Stimulated activated naive CD4-positive, alpha-beta T cell treated with Interleukin-2 at 50 U/mL for 16 hours (primary cell): ENCODE measurements around the gene IKBKG.
"Not testable (repeated sequence)": the region's sequence is repeated elsewhere in the genome, so short reads cannot be mapped to it uniquely, and the experiment has no call there.

Source experiments
- DNase-seq: peaks from one replicate; lab custom pipeline; 2025; lab: John Stamatoyannopoulos, UW

The IKBKG gene

DNA sequence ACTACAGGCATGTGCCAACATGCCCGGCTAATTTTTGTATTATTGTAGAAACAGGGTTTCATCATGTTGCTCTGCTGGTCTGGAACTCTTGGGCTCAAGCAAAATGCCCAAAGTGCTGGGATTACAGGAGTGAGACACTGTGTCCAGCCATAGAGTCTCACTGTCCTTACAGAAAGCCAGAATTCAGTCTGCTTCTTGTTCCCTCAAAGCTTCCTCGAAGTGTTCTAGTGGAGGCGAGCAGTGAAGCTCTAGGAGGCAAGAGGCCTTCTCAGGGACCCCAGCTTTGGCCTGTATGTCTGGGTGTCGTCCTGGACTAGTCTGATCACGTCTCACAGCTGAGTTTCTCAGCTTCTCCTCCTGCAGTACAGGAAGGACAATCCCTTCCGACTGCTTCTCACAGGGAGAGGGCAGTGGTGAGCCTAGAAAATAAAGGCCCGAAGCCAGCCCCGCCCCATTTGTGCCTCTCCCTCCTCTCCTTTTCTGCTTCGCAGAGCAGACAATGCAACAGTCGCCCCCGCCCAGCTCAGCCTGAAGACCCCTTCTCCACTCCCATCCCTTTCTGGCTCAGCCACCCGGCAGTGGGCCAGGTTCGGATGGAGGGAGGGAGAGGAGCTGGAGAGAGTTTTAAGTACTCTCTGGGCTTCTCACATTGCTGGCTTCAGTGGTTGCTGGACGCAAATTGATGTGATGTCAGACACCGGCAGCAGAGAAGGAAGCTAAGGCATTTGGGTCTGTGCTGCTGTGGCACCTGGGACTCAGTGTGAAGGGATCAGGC lies 20.3 kb upstream of the IKBKG start:
- DNase-seq, result peak; percentile 52

- no peak for DNase-seq
These were observed 18.2 kb upstream of the IKBKG start for GRCh38 chrX:154529206-154529612.

DNA sequence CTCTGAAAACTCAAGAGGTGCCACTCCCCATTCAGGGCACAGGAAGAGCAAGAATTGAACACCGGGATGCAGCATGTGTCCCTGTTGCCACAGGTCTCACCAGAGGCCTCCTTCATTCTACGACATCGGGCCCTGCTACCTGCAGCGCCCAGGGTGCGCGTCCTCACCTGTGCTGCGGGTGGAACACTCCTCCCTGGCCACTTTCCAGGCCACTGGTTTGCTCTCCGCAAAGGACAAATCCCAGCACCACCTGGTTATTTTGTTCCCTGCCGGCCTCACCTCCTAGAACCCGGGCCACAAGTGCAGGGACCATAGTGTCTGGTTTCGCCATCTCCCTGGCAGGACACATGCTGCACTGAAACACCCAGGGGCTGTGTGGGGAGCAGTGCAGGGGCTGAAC lies 17.1 kb upstream of the IKBKG start:
- DNase-seq, result no peak

DNA sequence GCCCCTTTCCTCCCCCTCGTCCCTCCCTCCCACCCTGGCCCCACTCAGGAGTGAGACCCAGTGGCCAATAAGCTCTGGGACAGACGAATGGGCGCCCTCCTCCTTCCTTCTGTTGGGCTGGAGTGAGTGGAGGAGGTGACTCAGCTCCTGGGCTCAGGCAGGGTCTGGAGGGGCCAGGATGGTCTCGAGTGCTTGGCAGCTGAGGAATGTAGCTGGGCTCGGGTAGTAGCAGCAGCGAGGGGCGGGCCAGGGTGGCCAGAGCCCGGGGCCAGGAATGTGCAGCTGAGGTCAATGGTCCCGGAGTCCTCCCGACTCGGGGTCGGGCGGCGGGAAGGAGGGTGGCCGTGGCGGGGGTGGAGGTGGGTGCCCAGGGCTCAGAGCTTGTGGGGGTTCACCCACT lies 15.8 kb upstream of the IKBKG start:
- DNase-seq, result no peak

DNA sequence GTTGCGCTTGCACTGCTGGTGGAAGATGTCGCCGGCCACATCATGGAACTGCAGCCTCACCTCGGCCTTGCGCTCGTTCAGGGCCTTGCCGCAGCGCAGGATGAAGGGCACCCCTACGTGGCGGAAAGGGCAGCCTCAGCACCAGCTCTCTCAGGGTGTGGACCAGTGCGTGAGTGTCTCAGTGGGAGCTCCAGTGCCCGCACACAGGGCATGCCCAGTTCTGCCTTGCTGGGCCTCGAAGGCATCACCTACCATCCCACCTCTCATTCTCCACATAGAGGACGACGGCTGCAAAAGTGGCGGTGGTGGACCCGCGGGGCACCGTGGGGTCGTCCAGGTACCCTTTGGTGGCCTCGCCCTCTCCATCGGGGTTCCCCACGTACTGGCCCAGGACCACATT lies 14.7 kb upstream of the IKBKG start:
- DNase-seq, result no peak

DNA sequence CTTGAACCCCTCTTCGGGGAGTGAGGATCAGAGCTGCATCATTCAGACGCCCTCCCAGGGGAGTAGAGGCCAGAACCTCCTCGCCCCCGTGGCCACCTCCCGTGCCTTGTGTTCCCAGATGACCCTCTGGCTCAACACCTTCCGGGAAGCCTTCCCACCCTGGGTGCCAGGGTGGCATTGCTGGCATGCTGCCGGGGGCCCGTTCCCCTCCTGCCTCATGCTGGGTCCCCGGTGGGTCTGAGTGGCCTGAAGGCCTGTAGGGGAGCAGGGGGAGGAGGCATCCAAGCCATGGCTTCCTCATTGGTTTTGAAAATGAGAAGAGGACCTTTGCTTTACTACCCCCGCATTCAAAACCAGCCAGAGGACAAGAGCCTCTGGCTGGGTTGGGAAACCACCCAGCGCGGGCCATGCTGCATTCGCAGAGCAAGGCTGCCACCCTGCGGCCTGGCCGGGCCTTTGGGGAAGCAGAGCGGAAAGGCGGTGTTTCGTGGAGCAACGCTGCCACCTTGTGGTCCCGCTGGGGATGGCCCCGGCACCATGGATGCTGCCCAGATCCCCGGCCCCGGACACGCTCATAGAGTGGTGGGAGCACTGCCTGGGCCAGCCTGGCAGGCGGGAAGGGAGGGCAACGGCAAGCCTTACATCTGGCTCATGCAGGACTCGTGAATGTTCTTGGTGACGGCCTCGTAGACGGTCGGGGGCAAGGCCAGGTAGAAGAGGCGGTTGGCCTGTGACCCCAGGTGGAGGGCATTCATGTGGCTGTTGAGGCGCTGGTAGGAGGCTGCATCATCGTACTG lies 12.7 kb upstream of the IKBKG start:
- peak; percentile 79 for DNase-seq

- DNase-seq, result no peak
These were observed 11.5 kb upstream of the IKBKG start for GRCh38 chrX:154535892-154536291.

DNA sequence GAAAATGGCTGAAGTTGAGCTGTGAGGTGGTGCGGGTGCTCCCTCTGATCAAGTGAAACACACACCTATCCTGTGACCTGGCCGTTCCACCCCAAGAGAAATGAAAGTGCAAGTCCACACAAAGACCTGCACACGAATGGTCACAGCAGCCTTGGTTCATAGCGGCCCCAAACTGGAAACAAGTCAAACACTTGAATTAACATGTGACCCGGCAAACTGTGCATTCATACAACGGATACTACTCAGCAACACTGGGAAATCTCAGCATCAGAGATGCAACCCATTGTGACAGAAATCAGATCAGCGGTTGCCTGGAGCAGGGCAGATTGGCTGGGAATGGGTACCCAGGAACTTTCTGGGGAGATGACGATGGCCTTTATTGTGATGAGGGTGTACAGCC lies 8.3 kb upstream of the IKBKG start:
- DNase-seq, result no peak

DNA sequence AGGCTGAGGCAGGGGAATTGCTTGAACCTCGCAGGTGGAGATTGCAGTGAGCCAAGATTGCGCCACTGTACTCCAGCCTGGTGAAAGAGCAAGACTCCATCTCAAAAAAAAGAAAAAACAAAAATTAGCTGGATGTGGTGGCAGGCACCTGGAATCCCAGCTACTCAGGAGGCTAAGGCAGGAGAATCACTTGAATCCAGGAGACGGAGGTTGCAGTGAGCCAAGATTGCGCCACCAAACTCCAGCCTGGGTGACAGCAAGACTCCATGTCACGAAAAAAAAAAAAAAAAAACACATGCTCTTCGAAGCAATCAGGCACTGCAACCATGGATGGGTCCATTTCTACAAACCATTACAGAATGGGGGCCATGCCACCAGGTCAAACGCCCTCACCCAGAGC lies 7.1 kb upstream of the IKBKG start:
- DNase-seq, result not testable (repeated sequence)

DNA sequence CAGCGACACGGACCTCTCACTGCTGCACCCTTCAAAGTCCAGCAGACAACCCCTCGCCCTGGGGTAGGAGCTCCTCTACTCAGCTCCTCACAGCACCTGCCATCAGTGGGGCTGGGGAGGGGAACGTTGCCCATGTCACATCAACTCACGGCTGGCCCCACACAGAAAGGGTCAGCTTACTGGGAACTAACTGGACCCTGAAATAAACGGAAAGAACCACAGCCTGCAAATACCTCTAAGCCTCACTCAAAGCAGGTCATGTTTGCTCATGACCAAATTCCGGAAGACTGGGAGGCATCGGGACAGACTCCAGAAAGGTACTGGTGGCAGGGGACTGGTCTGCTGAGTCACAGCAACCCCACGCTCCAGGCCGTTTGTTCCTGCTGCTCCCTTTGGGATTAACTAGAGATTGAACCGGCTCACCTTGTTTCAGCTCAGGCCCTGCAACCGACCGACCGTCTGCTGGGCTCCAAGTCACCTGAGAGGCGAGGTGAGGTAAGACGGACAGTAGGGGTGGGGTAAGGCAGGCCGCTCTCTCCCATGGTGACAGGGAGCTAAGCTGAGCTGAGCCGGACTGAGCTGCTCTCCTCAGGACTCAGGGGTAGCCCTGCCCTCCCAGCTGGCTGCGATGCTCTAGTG lies 6.4 kb upstream of the IKBKG start:
- DNase-seq, result no peak

GRCh38 chrX:154541589-154541895 lies 5.9 kb upstream of the IKBKG start:
- DNase-seq, result no peak

DNA sequence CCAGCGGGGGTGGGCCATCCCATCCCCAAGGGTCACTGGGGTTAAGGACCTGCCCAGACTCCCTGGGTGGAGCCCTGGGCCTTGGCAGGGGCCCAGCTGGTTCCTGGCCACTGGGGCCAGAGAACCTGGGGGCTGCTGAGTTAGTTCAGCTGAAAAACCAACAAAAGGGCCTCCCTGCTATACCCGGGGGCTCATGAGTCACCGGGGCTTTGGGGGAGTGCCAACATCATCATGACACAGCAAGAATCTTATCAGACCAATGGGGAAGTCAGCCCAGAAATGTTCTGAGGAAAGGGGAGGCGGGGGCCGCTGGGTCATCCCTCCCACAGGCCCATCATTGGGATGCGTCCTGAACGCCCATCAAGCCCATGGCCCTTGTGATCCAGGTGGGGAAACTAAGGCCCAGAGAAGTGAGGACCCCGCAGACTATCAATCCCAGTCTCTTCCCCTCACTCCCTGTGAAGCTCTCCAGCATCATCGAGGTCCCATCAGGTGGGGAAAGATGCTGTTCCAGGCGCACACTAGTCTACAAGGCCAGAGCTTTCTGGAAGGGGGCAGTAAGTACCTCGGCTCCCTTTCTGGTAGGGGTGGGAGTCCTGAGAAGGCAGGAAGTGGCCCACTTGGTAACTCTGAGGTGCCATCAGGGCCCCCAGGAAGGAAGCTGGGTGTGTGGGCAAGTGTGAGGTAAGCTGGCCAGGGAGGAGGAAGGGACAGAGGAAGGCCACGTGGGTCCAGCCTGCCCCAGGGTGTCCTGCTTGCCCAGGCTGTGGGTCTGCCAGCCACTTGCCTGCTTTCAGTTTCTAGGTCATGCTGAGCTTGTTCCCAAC lies 5.3 kb upstream of the IKBKG start:
- DNase-seq, result peak; percentile 46

GRCh38 chrX:154542723-154543424 lies 4.5 kb upstream of the IKBKG start:
- no peak for DNase-seq

DNA sequence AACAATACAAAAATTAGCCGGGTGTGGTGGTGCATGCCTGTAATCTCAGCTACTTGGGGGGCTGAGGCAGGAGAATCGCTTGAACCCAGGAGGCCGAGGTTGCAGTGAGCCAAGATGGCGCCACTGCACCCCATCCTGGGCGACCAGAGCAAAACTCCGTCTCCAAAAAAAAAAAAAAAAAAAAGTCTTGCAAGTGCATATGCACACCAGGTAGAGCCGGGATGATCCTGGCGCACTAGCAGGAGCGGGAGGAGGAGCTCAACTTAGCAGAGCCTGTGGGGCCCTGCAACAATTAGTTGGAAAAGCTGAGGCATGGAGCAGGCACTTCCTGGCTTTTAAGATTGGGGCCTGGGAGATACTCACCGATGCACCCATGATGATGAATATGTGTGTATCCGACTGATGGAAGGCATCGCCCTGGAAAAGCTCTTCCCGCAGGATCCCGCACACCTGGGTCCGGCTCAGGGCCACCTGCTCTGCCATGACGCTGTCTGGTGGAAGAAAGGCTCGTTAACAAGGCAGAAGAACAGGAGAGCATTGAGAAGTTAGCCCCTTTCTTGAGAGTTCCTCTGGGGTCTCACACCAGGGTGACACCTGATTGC lies 1.6 kb upstream of the IKBKG start:
- DNase-seq, result no peak

- DNase-seq, result peak; percentile 76
These were observed 821 bp upstream of the IKBKG start, which contains the start of gene G6PD for GRCh38 chrX:154546354-154547244. Gene G6PD (minus strand): TSS chrX:154546846. CDS start chrX:154546155, 691 bp downstream.

- no peak for DNase-seq
These were observed 552 bp downstream of the IKBKG start for GRCh38 chrX:154548028-154548316.

DNA sequence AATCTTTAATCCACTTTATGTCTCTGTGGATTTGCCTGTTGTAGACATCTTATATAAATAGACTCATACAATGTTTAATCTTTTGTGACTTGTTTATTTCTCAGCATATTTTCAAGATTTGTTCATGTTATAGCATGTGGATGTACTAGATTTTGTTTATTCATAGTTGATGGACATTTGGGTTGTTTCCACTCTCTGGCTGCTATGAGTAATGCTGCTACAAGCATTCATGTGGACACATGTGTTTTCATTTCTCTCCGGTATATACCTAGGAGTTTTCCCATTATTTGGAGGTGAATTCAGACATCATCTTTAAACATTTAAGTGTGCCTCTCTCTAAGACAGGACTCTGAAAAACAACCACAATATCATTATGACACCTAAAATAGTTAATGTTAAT lies 2.3 kb downstream of the IKBKG start:
- DNase-seq, result no peak

GRCh38 chrX:154552112-154552806 lies 4.8 kb downstream of the IKBKG start:
- not testable (repeated sequence) for DNase-seq

DNA sequence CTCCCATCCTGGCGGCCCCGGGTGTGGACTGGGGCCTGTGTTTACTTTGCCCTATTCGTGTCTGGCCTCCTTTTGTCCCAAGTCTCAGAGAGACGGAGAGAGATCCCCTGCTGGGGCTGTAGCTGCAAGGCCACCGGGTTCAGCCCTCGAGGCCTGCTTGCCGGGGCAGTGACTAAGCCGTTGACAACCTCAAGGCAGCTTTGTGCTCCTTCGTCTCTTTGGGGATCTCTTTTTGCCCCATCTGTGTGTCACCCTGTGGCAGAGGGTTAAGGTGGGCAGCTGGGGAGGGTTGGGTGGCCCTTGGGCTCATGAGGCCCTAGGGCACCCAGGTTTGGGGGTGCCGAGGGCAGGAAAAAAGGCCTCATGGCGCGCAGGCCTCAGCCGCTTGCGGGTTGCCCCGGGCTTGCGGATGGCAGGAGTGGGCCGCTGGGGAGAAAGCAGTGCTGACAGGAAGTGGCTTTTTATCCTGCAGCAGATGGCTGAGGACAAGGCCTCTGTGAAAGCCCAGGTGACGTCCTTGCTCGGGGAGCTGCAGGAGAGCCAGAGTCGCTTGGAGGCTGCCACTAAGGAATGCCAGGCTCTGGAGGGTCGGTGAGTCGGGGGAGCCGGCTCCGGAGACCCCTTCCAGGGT lies 10.8 kb downstream of the IKBKG start:
- not testable (repeated sequence) for DNase-seq
